NCI-H1048 (cell line): Measurements from ENCODE around the gene DCUN1D3.

ENCODE experiments used
- DNase-seq: peaks from one replicate; lab custom pipeline; 2025; lab: John Stamatoyannopoulos, UW

Gene DCUN1D3

DNA sequence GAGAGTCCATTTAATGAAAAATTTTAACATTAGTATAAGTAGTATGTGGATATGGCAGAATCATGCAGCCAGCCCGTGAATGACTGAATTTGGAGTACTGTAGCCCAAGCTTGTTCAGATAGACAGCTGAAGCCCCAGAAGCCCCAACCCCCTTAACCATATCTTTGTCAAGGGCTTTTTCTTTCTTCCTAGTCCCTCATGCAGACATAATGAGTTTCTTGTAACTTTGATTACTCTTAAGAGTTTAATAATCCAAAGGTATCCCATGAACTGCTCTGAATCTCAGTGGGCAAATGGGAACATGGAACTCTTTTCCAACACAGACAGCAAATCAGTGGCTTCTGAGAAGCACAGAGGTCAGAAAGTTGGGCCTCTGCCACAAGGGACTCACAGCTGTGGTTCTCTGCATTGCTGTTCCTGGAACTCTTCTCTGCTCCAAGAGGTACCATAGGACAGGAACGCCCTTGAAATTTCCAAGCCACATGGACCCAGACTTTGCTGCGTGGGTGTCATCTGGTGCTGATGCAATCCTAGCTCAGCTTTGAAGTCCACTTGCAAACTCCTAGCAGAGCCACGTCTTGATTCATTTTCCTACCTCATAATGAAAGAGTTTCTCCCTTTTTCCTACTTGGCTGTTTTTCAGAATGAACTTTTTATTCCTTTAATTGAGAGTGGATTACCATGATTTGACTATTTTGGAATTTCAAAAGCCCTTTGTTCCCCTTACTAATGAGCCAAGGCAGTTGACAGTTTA is 18.5 kb upstream of the DCUN1D3 start:
- no peak for DNase-seq

DNA sequence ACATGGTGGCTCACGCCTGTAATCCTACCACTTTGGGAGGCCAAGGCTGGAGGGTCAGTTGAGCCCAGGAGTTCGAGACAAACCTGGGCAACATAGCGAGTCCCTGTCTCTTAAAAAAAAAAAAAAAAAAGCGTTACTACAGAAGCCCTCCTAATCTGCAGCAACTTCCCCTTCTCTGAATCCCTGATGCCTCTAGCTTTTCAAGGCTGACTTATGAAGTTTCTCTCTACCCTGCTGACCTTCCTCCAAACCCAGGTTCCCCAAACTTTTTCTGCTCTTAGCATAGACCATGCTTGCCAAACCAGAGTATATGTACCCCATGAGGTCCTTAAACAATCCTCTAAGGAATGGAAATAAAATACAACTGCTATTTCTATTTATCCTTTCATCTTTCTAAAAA is 16.8 kb upstream of the DCUN1D3 start:
- no peak for DNase-seq

DNA sequence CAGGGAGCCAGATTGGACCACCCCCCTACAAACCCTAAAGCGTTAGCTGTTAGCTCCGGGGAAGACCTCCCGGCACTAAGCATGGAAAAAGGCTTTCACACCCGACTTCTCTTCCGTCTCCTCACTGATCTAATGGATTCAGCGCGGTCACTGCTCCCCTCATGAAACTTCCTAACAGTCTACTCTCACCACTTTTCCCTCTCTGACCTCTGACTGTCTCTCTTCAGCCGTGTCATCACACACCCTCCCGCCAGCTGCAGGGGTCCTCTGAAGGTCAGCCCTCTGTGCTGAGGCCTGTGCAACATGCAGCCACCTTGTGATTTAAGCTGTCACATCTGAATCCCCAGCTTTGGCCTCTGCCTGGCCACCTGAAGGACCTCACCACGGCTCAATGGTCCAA is 16.1 kb upstream of the DCUN1D3 start:
- DNase-seq: no peak

GRCh38 chr16:20911361-20911760 is 11.2 kb upstream of the DCUN1D3 start:
- no peak for DNase-seq

DNA sequence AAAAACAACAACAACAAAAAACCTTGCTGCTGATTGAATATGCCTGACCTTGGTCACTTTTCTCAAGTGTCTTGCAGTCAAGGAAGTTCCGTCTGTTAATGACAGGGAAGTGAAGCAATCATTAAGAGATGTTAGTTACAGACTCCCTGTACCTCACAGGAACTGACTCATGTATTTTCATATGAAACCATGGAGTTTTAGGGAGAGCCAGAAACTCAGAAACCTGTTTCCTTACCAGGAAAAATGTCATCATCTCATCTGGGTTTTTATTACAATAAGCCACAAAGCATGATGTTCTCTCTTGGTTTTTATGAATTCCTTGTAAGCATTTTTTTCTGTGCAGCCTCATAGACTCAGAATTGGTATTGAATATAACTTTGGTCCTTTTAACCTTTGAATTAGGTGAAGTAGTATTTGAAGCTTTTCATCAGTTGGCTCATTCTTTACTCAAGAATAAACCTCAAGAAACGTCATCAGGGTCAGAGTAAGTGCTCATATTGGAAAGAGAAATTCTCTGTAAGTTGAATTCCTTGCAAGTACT is 10.7 kb upstream of the DCUN1D3 start:
- DNase-seq: no peak

- no peak for DNase-seq
Measured at GRCh38 chr16:20906341-20907255, 6.4 kb upstream of the DCUN1D3 start.

DNA sequence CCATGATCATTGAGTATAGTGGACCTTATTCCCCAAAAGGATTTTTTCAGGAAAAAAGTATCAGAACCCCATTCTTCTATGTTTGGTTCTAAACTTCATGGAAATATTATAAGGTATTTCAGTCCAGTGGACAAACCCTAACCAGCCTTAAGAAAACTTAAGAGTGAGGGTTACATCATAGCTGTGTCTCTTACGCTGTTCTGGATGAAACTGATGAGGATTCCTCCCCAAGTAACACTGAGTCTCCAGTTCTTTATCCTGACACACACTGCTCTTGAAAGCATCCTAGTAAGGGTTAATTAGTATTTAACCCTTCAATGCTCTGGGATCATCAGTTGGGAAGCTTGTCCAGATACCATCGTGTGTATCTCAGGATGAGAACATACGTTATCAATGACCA is 5.4 kb upstream of the DCUN1D3 start:
- no peak for DNase-seq

DNA sequence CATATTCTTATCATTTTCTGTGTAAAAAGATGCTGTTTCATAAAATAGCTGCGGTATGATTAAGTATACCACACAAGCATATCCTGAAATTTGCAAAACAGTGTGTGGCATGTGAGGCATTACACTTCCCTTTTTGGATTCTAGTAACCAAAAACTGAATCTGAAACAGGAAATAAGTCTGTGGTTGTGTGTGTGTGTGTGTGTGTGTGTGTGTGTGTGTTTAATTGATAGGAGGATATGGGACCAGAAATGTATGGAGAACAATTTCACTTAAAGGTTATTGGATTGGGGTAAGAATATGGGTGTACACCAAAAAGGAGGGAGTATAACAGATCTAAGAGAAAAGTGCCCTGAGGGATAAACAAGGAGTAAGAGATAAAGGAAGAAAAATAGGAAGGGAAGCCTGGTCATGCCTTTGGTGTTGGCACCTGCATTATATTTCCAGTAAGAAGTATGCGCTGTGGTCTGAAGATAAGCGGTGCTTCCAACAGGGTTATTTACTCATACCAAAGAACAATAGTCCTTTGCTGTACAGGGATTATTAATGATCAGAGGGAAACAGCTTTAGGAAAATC is 4.4 kb upstream of the DCUN1D3 start:
- no peak for DNase-seq

- no peak for DNase-seq
Measured at GRCh38 chr16:20903899-20904506, 3.8 kb upstream of the DCUN1D3 start.

DNA sequence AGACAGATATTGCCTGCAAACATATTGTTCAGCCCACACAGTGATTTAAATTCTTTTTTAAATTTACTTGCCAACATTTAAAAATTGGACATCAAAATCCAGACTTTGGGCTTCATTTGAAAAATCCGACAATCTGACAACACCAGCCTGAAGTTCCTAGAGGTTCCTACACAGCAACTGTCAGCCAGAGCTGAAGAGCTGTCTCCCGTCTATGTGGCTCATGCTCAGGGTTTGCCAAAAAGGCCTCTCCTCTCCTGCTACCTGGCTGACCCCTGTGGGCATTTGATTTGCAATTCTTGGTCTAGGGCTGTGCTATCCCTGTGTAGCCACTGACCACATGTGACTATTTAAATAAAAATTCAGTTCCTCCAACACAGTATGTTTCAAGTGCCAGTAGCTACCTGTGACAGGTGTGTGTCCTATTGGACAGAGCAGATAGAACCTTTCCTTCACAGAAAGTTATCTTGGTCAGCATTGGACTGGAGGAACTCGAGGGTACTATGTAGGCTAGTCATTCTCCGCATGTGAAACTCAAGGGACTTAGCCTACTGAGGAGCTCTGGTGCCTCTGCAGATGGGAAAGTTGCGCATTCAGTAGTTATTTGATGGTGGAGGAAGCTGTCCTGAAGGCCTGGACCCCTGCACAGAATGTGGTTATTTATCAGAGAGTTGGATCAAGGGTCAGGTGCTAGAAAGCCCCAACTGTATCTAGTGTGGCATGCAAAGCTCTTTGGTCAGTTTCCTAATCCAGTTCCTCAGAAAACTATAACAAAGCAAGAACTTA is 3.1 kb upstream of the DCUN1D3 start:
- no peak for DNase-seq

GRCh38 chr16:20902426-20902825 is 2.3 kb upstream of the DCUN1D3 start:
- DNase-seq: no peak

DNA sequence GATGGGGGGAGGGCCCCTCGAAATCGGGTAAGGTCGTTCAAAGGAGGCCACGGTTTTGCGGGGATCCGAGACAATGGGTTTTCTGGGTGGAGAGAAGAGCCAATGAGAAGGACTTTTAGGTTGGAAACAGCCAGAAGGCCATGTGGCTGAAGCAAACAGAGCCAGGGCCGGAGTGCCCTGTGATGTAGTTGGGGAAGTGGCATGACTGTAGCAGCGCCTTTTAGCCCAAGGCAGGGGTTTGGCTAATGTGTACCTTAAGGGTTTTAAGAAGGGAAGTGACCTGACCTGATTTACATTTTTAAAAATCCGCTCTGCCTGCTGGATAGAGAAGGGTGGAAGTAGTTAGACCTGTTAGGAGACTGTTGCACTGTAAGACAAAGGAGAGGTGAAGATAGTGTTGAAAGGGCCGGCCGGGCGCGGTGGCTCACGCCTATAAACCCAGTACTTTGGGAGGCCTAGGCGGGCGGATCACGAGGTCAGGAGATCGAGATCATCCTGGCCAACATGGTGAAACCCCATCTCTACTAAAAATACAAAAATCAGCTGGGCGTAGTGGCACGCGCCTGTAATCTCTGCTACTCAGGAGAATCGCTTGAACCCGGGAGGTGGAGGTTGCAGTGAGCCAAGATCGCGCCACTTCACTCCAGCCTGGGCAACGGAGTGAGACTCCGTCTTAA is 1.4 kb upstream of the DCUN1D3 start:
- no peak for DNase-seq

- DNase-seq: no peak
Measured at GRCh38 chr16:20901068-20901435, 894 bp upstream of the DCUN1D3 start.

DNA sequence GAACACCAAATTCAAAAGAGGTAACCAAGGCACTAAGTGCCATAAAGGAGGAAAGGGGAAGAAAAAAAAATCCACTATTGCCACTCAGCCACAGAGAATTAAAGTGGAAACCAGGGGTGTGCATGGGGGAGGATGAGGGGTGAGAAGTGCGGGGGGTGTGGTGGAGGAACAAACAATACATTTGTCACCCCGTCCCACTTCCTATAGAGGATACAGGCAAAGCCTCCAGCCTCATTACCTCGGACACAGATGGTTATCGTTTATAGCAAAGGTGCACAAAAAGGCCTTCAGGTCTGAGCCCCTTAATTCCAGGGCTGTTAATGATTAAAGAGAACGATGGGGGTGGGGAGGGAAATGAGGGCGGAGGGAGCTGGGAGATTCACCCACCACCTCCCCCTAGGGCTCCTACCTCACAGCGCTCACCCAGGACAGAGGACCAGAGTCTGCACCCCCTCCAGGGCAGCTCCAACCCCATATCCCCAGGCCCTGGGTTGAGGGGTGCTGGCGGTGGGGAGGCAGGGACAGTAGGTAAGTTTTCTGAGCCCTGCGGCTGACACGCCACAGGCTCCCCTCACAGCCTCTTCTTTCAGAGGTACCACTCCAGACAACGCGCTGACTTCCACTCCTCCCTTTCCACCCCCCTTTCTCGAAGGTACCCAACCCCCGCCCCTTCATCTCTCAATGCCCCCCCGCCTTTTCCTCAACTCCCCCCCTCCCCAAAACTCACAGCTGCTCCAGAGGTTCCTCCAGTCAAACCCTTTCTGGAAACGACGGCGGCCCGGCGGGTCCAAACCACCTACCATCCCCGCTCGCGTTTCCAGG is 470 bp downstream of the DCUN1D3 start:
- DNase-seq: no peak

GRCh38 chr16:20899071-20899470 is 1.1 kb downstream of the DCUN1D3 start:
- no peak for DNase-seq

DNA sequence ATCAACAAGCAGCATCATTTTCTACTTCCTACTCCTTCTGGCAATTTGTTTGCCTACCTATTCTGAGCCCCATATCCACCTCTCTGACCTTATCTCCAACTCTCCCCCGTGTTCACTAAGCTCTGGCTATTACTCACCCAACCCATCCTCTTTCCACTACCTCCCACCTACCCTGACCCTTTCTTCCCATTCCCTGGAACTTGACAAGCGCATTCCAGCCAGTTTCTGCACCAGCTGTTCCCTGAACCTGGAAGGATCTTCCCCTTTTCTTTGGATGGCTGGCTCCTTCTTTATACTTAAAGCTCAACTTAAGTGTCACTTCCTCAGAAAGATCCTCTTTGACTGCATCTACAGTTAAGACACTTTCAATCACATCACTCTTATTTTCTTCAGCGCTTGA is 2.2 kb downstream of the DCUN1D3 start:
- no peak for DNase-seq

- no peak for DNase-seq
Measured at GRCh38 chr16:20897253-20897897, 2.8 kb downstream of the DCUN1D3 start.

GRCh38 chr16:20894388-20894787 is 5.8 kb downstream of the DCUN1D3 start:
- no peak for DNase-seq

DNA sequence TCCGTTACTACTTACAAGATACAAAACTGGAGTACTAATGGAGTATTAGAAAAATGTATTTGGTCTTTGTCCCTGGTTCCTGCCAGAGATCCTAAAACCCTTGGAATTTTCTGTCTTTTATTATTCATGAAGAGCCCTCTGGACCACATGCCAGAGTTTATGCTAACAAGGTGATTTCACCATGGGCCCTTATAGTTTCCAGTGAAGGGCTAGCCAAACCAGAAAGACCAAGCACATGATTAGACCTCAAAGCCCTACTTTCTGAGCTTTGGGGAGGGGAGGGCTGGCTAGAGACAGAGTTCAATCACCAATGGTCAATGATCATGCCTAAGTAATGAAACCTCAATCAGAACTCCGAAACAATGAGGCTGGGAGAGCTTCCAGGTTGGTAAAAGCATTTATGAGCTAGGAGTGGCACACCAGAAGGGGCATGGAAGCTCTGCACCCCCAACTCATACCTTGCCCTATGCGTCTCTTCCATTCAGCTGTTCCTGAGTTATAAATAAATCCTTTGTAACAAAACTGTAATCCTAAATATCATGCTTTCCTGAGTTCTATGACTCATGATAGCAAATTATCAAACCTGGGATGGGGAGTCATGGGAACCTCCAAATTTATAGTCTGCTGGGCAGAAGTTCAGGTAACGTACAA is 10.4 kb downstream of the DCUN1D3 start:
- no peak for DNase-seq
